SK-N-SH (cell line): ENCODE data around the gene CCDC80. TPM values are rescaled to one million over a fixed set of nuclear protein-coding genes. Genes with fewer than 3 reads are reported as not detected.

Source experiments
- CTCF ChIA-PET: fragments of 300-600, 350-600 bp; formaldehyde crosslinking; extraction: SDS; loops from one replicate; lab custom pipeline; 2021; lab: Yijun Ruan, JAX
- POLR2A ChIA-PET: fragments of 350-600 bp; sonication (Branson Sonifier 250); formaldehyde crosslinking; extraction: SDS; loops from one replicate; lab custom pipeline; 2020; ENCODE audit warnings: antibody characterized with exemption, inconsistent platforms; lab: Yijun Ruan, JAX
- DNase-seq: peaks from one replicate; pipeline ENCODE4 v3.0.0; 2012
- H2AFZ ChIP-seq: fragments of 200-600 bp; sonication (generic); 2 replicates; pipeline ENCODE4 v1.8.1; 2016; ENCODE audit warnings: antibody characterized with exemption, mild to moderate bottlenecking, low read depth
- H3F3A ChIP-seq: fragments of 200-600 bp; sonication (generic); replicated peaks from 2 replicates; pipeline ENCODE3; 2016; ENCODE audit warnings: antibody characterized with exemption, mild to moderate bottlenecking; ENCODE audit not compliant: insufficient read depth
- H3K27ac ChIP-seq, 2 experiments: fragments of 200-500 bp in 1 of 2; fragments of 200-600 bp in 1 of 2; sonication (Bioruptor generic) in 1 of 2; sonication (generic), shearing (Covaris generic) in 1 of 2; 2 replicates each; pipeline versions ENCODE4 v1.5.1 to v1.6.1; 2014 to 2016; ENCODE audit warnings: low read depth in 2 of 2, inconsistent platforms in 1 of 2, low read length in 1 of 2, mild to moderate bottlenecking in 1 of 2, mixed read lengths in 1 of 2
- H3K27me3 ChIP-seq: fragments of 200-600 bp; sonication (generic), shearing (Covaris generic); 2 replicates; pipeline ENCODE4 v1.6.1; 2016; ENCODE audit warnings: mixed run types; ENCODE audit not compliant: insufficient read depth
- H3K36me3 ChIP-seq, 2 experiments: fragments of 200-500 bp in 1 of 2; fragments of 200-600 bp in 1 of 2; sonication (Bioruptor generic) in 1 of 2; sonication (generic) in 1 of 2; replicated peaks in 1 of 2; 2 replicates each; pipeline versions ENCODE3 to v1.5.1; 2014 to 2016; ENCODE audit warnings: low read length in 1 of 2, mild to moderate bottlenecking in 1 of 2; ENCODE audit not compliant: insufficient read depth in 2 of 2, control insufficient read depth in 1 of 2
- H3K4me1 ChIP-seq, 2 experiments: fragments of 200-500 bp in 1 of 2; fragments of 200-600 bp in 1 of 2; sonication (Bioruptor generic) in 1 of 2; sonication (generic), shearing (Covaris generic) in 1 of 2; 2 replicates each; pipeline versions ENCODE4 v1.5.1 to v1.6.1; 2014 to 2016; ENCODE audit warnings: low read depth in 1 of 2, low read length in 1 of 2, mixed run types in 1 of 2; ENCODE audit not compliant: insufficient read depth in 2 of 2, control insufficient read depth in 1 of 2
- H3K4me2 ChIP-seq: fragments of 200-600 bp; sonication (generic), shearing (Covaris generic); 2 replicates; pipeline ENCODE4 v1.6.1; 2017; ENCODE audit warnings: mixed run types
- H3K4me3 ChIP-seq, 2 experiments: fragments of 200-500 bp in 1 of 2; fragments of 200-600 bp in 1 of 2; sonication (Bioruptor generic) in 1 of 2; sonication (generic), shearing (Covaris generic) in 1 of 2; 2 replicates each; pipeline versions ENCODE4 v1.5.1 to v1.8.1; 2014 to 2016; ENCODE audit warnings: low read depth in 2 of 2, inconsistent platforms in 1 of 2, low read length in 1 of 2, mild to moderate bottlenecking in 1 of 2, mixed read lengths in 1 of 2, moderate library complexity in 1 of 2
- H3K79me2 ChIP-seq: fragments of 200-600 bp; sonication (generic); 2 replicates; pipeline ENCODE4 v1.8.1; 2017; ENCODE audit warnings: mild to moderate bottlenecking; ENCODE audit not compliant: insufficient read depth
- H3K9ac ChIP-seq: fragments of 200-600 bp; sonication (generic); 2 replicates; pipeline ENCODE4 v1.6.1; 2017; ENCODE audit warnings: mixed run types
- H3K9me2 ChIP-seq: fragments of 200-600 bp; sonication (generic); 2 replicates; pipeline ENCODE4 v1.6.1; 2017; ENCODE audit warnings: mixed run types
- H3K9me3 ChIP-seq: fragments of 200-600 bp; sonication (generic); 2 replicates; pipeline ENCODE4 v1.6.1; 2017; ENCODE audit warnings: mixed run types, mild to moderate bottlenecking, moderate library complexity
- H4K20me1 ChIP-seq: fragments of 200-600 bp; sonication (generic); 2 replicates; pipeline ENCODE4 v1.6.1; 2017; ENCODE audit warnings: mild to moderate bottlenecking, mixed run types; ENCODE audit not compliant: insufficient read depth
- EP300 ChIP-seq, 2 experiments: IDR thresholded peaks; 2 replicates each; pipeline versions ENCODE4 v1.4.0 to v1.6.1; 2012; ENCODE audit warnings: borderline replicate concordance in 1 of 2, low read depth in 1 of 2, low read length in 1 of 2
- EZH2phosphoT487 ChIP-seq: fragments of 200-600 bp; sonication (generic); IDR thresholded peaks from 2 replicates; pipeline ENCODE4 v1.6.1; 2017; ENCODE audit warnings: low read depth, mixed run types, mild to moderate bottlenecking, antibody characterized with exemption, moderate library complexity, borderline replicate concordance
- FOSL2 ChIP-seq: IDR thresholded peaks from 2 replicates; pipeline ENCODE4 v1.4.0; 2012; ENCODE audit warnings: low read depth, mild to moderate bottlenecking, moderate library complexity, borderline replicate concordance
- FOXJ3 ChIP-seq: sonication (generic); formaldehyde crosslinking; IDR thresholded peaks from 2 replicates; pipeline ENCODE4 v1.5.1; 2020; ENCODE audit warnings: mild to moderate bottlenecking, missing genetic modification reagents
- FOXM1 ChIP-seq: IDR thresholded peaks from 2 replicates; pipeline ENCODE4 v1.4.0; 2012; ENCODE audit warnings: low read depth, mild to moderate bottlenecking
- GATA2 ChIP-seq: sonication (generic); formaldehyde crosslinking; IDR thresholded peaks from 2 replicates; pipeline ENCODE4 v1.5.0; 2020; ENCODE audit warnings: mild to moderate bottlenecking, missing genetic modification reagents
- IRF3 ChIP-seq: fragments of 150-350 bp; IDR thresholded peaks from 2 replicates; pipeline ENCODE4 v1.6.1; 2016; ENCODE audit warnings: mild to moderate bottlenecking, low read depth, low read length
- MXI1 ChIP-seq: IDR thresholded peaks from 2 replicates; pipeline ENCODE4 v1.6.1; 2012; ENCODE audit warnings: mild to moderate bottlenecking, low read depth, low read length, improper control_type of control experiment
- NRF1 ChIP-seq: IDR thresholded peaks from 2 replicates; pipeline ENCODE4 v1.6.1; 2012; ENCODE audit warnings: low read depth, mild to moderate bottlenecking, low read length
- POLR2AphosphoS5 ChIP-seq: IDR thresholded peaks from 2 replicates; pipeline ENCODE4 v1.6.1; 2012; ENCODE audit warnings: low read depth, low read length
- RCOR1 ChIP-seq: fragments of 150-350 bp; IDR thresholded peaks from 2 replicates; pipeline ENCODE4 v1.6.1; 2017; ENCODE audit warnings: antibody characterized with exemption, low read length
- REST ChIP-seq: IDR thresholded peaks from 2 replicates; pipeline ENCODE4 v1.6.1; 2012; ENCODE audit warnings: mild to moderate bottlenecking, low read depth, low read length, moderate library complexity
- RFX5 ChIP-seq: IDR thresholded peaks from 2 replicates; pipeline ENCODE4 v1.6.1; 2012; ENCODE audit warnings: mild to moderate bottlenecking, improper control_type of control experiment, low read length
- RXRA ChIP-seq: IDR thresholded peaks from 2 replicates; pipeline ENCODE4 v1.4.0; 2012; ENCODE audit warnings: low read depth, mild to moderate bottlenecking, borderline replicate concordance
- SIN3A ChIP-seq: IDR thresholded peaks from 2 replicates; pipeline ENCODE4 v1.6.1; 2012; ENCODE audit warnings: low read depth, mild to moderate bottlenecking, low read length, moderate library complexity, borderline replicate concordance
- TEAD4 ChIP-seq: IDR thresholded peaks from 2 replicates; pipeline ENCODE4 v1.4.0; 2012; ENCODE audit warnings: mild to moderate bottlenecking, borderline replicate concordance; ENCODE audit not compliant: insufficient read depth
- WGBS: methylation state at CpG from one replicate; pipeline ENCODE4 v1.1.6; 2017; ENCODE audit warnings: low lambda C conversion rate; 5-methylcytosine and 5-hydroxymethylcytosine counted together
- polyA plus RNA-seq, 3 experiments: library from polyadenylated mRNA; depleted of rRNA; stranded (reverse); fragments of >200 nt; gene quantifications; 2 replicates each; pipeline ENCODE4 v1.2.3, GENCODE V29; 2012
- TF ChIP-seq, protein P1 (sequence below): IDR thresholded peaks from 2 replicates; pipeline ENCODE4 v1.4.0; 2012; ENCODE audit warnings: low read depth

CCDC80 gene
- polyA plus RNA-seq, 1 of the 3 experiments (the other 2 are of a cell fraction) = 83.4 TPM

DNA sequence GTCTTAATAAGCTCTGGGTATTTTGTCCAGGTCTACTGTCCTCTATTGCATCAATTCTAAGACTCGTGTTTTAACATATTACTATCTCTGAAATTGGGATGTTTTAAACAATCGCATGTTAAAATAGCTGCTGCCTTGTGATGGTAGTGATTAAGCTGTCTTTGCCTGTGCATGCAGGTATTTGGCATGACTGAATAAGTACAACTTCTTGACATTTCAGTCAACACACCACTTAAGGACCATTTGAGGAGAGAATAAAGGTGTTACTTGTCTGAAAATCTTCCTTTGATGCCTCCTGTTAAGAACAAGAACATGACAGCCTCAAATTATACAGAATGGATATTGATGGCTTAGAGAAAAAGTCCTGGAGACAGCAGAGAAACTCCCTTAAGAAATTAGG, 46.1 kb downstream of the CCDC80 start:
- H3K36me3 ChIP-seq = peaks cover 9 to 20% of the 10 kb centered on the region in 2 experiments
- H3K9me2 ChIP-seq = no peaks in the 10 kb centered on the region
- H3K27me3 ChIP-seq = no peaks in the 10 kb centered on the region
- ChIA-PET CTCF (interaction anchor here (1.0 to 2.8 kb wide), 2 partner anchors 12 to 301 kb away, joined by 3 to 13 read pairs; no protein-coding TSS in a partner anchor), POLR2A (no interaction called here)
- 97% methylated on average over 2 of the region's 2 CpGs for WGBS
- TF ChIP-seq RXRA = no peak
- TF ChIP-seq FOXJ3 (CRISPR knock-in tag) = no peak
- no peak for TF ChIP-seq EZH2phosphoT487
- TF ChIP-seq, protein P1, sequence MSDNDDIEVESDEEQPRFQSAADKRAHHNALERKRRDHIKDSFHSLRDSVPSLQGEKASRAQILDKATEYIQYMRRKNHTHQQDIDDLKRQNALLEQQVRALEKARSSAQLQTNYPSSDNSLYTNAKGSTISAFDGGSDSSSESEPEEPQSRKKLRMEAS = no peak
- TF ChIP-seq FOSL2 = no peak
- H3K4me3 ChIP-seq = no peak overlapping the region
- no peak for DNase-seq
- H3K4me1 ChIP-seq = no peaks in the 10 kb centered on the region; a peak in 1 of 4 replicates
- no peak overlapping the region for H3K9ac ChIP-seq
- H3K79me2 ChIP-seq = no peaks in the 10 kb centered on the region
- H3K4me2 ChIP-seq = no peak overlapping the region
- H2AFZ ChIP-seq = no peak overlapping the region
- H4K20me1 ChIP-seq = no peaks in the 10 kb centered on the region
- H3K9me3 ChIP-seq = no peaks in the 10 kb centered on the region
- H3F3A ChIP-seq = peaks cover 11% of the 10 kb centered on the region
- no peak overlapping the region for H3K27ac ChIP-seq

- Histone ChIP-seq H4K20me1 (no peaks in the 10 kb centered on the region), H3K79me2 (no peaks in the 10 kb centered on the region), H3K9me2 (no peaks in the 10 kb centered on the region), H3K9ac (no peak overlapping the region), H3K27me3 (no peaks in the 10 kb centered on the region), H3K27ac (peak overlapping the region in 1 of 2 experiments; percentile 64; a peak in 1 of 4 replicates), H3K4me3 (no peak overlapping the region), H3F3A (peaks cover 11% of the 10 kb centered on the region), H3K4me1 (no peaks in the 10 kb centered on the region; a peak in 1 of 4 replicates), H3K4me2 (no peak overlapping the region), H3K9me3 (no peaks in the 10 kb centered on the region), H3K36me3 (peaks cover 3 to 17% of the 10 kb centered on the region in 2 experiments), H2AFZ (no peak overlapping the region)
- peak; percentile 66 for TF ChIP-seq GATA2
- TF ChIP-seq MXI1 = no peak
- CTCF ChIA-PET = interaction anchor here (2.1 kb wide), 1 partner anchor 11 kb away, joined by 10 read pairs; no protein-coding TSS in a partner anchor
- POLR2A ChIA-PET = no interaction called here
- DNase-seq = peak; percentile 16
Observed at GRCh38 chr3:112593258-112593657, 47.7 kb downstream of the CCDC80 start.

DNA sequence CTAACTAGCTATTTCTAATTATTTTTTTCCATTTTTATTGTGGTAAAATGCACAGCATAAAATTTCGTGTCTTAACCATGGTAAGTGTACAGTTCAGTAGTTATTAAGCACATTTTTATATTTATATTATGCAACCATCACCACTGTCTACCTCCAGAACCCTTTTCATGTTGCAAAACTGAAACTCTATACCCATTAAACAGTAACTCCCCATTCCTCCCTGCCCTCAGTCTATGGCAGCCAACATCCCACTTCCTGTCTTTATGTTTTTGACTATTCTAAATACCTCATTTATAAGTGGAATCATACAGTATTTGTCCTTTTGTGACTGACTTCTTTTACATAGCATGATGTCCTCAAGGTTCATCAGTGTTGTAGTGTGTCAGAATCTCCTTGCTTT, 53.6 kb downstream of the CCDC80 start:
- no peaks in the 10 kb centered on the region for H3K4me1 ChIP-seq
- CTCF ChIA-PET = interaction anchor here (0.6 to 1.2 kb wide), 2 partner anchors 58 to 193 kb away, joined by 3 to 4 read pairs; no protein-coding TSS in a partner anchor
- no peak overlapping the region for H3K27ac ChIP-seq
- no peaks in the 10 kb centered on the region for H3K9me2 ChIP-seq
- no peak overlapping the region for H3K4me3 ChIP-seq
- H3K79me2 ChIP-seq = no peaks in the 10 kb centered on the region
- no peak for DNase-seq
- no peak overlapping the region for H3K4me2 ChIP-seq
- WGBS = 85% methylated on average over 1 of the region's 1 CpG
- H3K9ac ChIP-seq = no peak overlapping the region
- no peaks in the 10 kb centered on the region for H4K20me1 ChIP-seq
- POLR2A ChIA-PET = no interaction called here
- H3K36me3 ChIP-seq = peaks cover 28 to 39% of the 10 kb centered on the region in 2 experiments
- H3K9me3 ChIP-seq = no peaks in the 10 kb centered on the region
- no peaks in the 10 kb centered on the region for H3F3A ChIP-seq
- H3K27me3 ChIP-seq = no peaks in the 10 kb centered on the region
- no peak overlapping the region for H2AFZ ChIP-seq
- no peak for TF ChIP-seq EP300 (IDR thresholded peaks at IDR 0.05; ENCODE audit: borderline replicate concordance in 1 of 2, low read depth in 1 of 2, low read length in 1 of 2)
- no peak for TF ChIP-seq POLR2AphosphoS5
- no peak for TF ChIP-seq RCOR1
- TF ChIP-seq REST = no peak
- TF ChIP-seq FOXM1 = no peak
- TF ChIP-seq IRF3 = no peak
- no peak for TF ChIP-seq RFX5
- no peak for TF ChIP-seq TEAD4
- TF ChIP-seq EZH2phosphoT487 = no peak
- TF ChIP-seq, protein P1 = no peak
- no peak for TF ChIP-seq NRF1
- no peak for TF ChIP-seq SIN3A
